Measurements from ENCODE around the gene ZAR1. TPM values are rescaled to one million over a fixed set of nuclear protein-coding genes. Genes with fewer than 3 reads are reported as not detected.

The ZAR1 gene
- total RNA-seq, 1 donor from 2014 or later = not detected

GRCh38 chr4:48526406-48526805 is 36.4 kb downstream of the ZAR1 start:
- Mint-ChIP-seq H3K27ac (ENCODE audit: unreplicated experiment) (no peak overlapping the region), H3K4me1 (ENCODE audit: unreplicated experiment) (no peaks in the 10 kb centered on the region), H3K36me3 (ENCODE audit: low read depth, unreplicated experiment) (peaks cover 53% of the 10 kb centered on the region), H3K9me3 (ENCODE audit: unreplicated experiment) (no peaks in the 10 kb centered on the region), H3K27me3 (ENCODE audit: unreplicated experiment) (no peaks in the 10 kb centered on the region), H3K4me3 (ENCODE audit: unreplicated experiment) (no peak overlapping the region)
- TF ChIP-seq CTCF (IDR thresholded peaks at IDR 0.05; ENCODE audit: unreplicated experiment) = no peak
- no peak for DNase-seq (ENCODE audit: low spot score)

DNA sequence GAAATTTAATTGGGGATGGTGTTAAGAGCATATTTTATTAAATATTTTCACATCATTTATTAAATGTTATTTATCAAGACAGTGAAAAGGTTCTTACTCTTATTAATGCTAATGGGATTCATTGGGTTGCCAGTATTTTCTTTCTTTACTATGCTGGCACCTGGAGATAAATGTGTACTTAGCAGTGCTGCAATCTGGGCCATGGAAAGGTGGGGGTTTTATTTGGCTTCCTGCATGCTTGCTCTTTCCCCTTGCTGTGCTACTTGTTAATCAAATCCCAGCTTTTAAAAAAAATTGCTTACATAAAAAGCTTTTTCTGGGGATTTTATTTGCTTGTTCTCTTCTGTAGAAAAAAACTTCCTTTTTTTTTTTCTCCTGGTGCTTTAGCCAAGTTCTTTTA is 48.3 kb downstream of the ZAR1 start:
- DNase-seq (ENCODE audit: low spot score) = no peak
- H3K9me3 Mint-ChIP-seq (ENCODE audit: unreplicated experiment) = no peaks in the 10 kb centered on the region
- no peak overlapping the region for H3K4me3 Mint-ChIP-seq (ENCODE audit: unreplicated experiment)
- peaks cover 7% of the 10 kb centered on the region for H3K4me1 Mint-ChIP-seq (ENCODE audit: unreplicated experiment)
- peaks cover 35% of the 10 kb centered on the region for H3K36me3 Mint-ChIP-seq (ENCODE audit: low read depth, unreplicated experiment)
- TF ChIP-seq CTCF (IDR thresholded peaks at IDR 0.05; ENCODE audit: unreplicated experiment) = no peak
- H3K27me3 Mint-ChIP-seq (ENCODE audit: unreplicated experiment) = no peaks in the 10 kb centered on the region
- no peak overlapping the region for H3K27ac Mint-ChIP-seq (ENCODE audit: unreplicated experiment)

GRCh38 chr4:48539597-48539996 is 49.5 kb downstream of the ZAR1 start:
- H3K27ac Mint-ChIP-seq (ENCODE audit: unreplicated experiment) = no peak overlapping the region
- no peaks in the 10 kb centered on the region for H3K27me3 Mint-ChIP-seq (ENCODE audit: unreplicated experiment)
- no peaks in the 10 kb centered on the region for H3K9me3 Mint-ChIP-seq (ENCODE audit: unreplicated experiment)
- no peak for DNase-seq (ENCODE audit: low spot score)
- no peak for TF ChIP-seq CTCF (IDR thresholded peaks at IDR 0.05; ENCODE audit: unreplicated experiment)
- peaks cover 10% of the 10 kb centered on the region for H3K4me1 Mint-ChIP-seq (ENCODE audit: unreplicated experiment)
- H3K36me3 Mint-ChIP-seq (ENCODE audit: low read depth, unreplicated experiment) = peaks cover 40% of the 10 kb centered on the region
- H3K4me3 Mint-ChIP-seq (ENCODE audit: unreplicated experiment) = no peak overlapping the region

DNA sequence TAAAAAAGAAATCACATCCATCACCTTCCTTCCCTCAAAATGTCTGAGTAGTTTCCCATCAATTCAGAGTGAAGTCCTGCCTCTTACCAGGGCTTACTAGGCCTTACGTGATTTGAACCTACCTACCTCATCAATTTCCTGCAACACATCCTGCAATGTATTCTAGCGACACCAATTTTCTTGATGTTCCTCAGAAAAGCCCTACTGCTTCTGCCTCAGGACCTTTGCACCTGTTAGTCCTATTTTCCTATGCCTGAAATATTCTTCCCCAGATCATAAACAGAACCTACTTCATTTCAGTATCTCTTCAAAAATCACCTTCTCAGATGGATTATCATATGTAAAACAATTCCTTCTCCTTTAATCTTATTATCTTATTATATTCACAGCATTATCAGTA is 52.8 kb downstream of the ZAR1 start:
- Mint-ChIP-seq H3K4me3 (ENCODE audit: unreplicated experiment) (peak overlapping the region; percentile 4), H3K27ac (ENCODE audit: unreplicated experiment) (peak overlapping the region; percentile 12), H3K27me3 (ENCODE audit: unreplicated experiment) (no peaks in the 10 kb centered on the region), H3K36me3 (ENCODE audit: low read depth, unreplicated experiment) (peaks cover 47% of the 10 kb centered on the region), H3K9me3 (ENCODE audit: unreplicated experiment) (no peaks in the 10 kb centered on the region), H3K4me1 (ENCODE audit: unreplicated experiment) (peaks cover 10% of the 10 kb centered on the region)
- TF ChIP-seq CTCF (IDR thresholded peaks at IDR 0.05; ENCODE audit: unreplicated experiment) = no peak
- DNase-seq (ENCODE audit: low spot score) = no peak

GRCh38 chr4:48543796-48544195 is 53.7 kb downstream of the ZAR1 start:
- H3K4me3 Mint-ChIP-seq (ENCODE audit: unreplicated experiment) = peak overlapping the region; percentile 2
- no peak for TF ChIP-seq CTCF (IDR thresholded peaks at IDR 0.05; ENCODE audit: unreplicated experiment)
- H3K9me3 Mint-ChIP-seq (ENCODE audit: unreplicated experiment) = no peaks in the 10 kb centered on the region
- DNase-seq (ENCODE audit: low spot score) = no peak
- no peak overlapping the region for H3K27ac Mint-ChIP-seq (ENCODE audit: unreplicated experiment)
- peaks cover 10% of the 10 kb centered on the region for H3K4me1 Mint-ChIP-seq (ENCODE audit: unreplicated experiment)
- H3K27me3 Mint-ChIP-seq (ENCODE audit: unreplicated experiment) = no peaks in the 10 kb centered on the region
- H3K36me3 Mint-ChIP-seq (ENCODE audit: low read depth, unreplicated experiment) = peaks cover 54% of the 10 kb centered on the region

Other genes with a start within 250 kb of the ZAR1 start
- 1.9 TPM for gene TEC, start 220.4 kb upstream of the ZAR1 start, total RNA-seq (ENCODE audit: unreplicated experiment)
- gene SLAIN2, start 148.7 kb upstream of the ZAR1 start, total RNA-seq (ENCODE audit: unreplicated experiment) = 54.6 TPM
- gene SLC10A4, start 6.9 kb upstream of the ZAR1 start, total RNA-seq (ENCODE audit: unreplicated experiment) = 0.28 TPM

Data from endothelial cell (in vitro differentiated cells).